GM19043 (cell line): ENCODE results near the gene ZFAND3.
"Not testable (repeated sequence)": the region's sequence is repeated elsewhere in the genome, so short reads cannot be mapped to it uniquely, and the experiment has no call there.

Experiments
- ATAC-seq: cut with Tn5 transposase; IDR thresholded peaks from one replicate; pipeline ENCODE4 v1.9.1; 2021; ENCODE audit warnings: low read depth; ENCODE audit not compliant: unreplicated experiment

Gene ZFAND3

DNA sequence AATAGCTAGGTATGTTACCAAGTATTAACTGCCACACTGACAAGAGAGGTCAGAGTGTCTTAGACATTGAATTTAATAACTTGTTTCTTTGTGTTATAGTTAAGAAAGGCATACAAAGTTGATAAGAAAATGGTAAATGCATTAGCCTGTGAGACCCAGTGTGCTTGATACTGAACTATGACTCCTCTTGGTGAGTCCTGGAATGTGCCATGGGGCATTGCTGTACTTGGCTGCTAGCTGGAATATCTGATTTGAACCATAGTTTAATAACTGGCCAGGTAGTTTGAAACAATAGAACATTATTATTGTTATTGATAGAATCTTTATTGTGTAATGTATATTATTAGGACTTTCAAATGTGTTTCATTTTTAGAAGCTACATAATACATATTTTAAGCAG, 70.0 kb downstream of the ZFAND3 start:
- no peak for ATAC-seq

DNA sequence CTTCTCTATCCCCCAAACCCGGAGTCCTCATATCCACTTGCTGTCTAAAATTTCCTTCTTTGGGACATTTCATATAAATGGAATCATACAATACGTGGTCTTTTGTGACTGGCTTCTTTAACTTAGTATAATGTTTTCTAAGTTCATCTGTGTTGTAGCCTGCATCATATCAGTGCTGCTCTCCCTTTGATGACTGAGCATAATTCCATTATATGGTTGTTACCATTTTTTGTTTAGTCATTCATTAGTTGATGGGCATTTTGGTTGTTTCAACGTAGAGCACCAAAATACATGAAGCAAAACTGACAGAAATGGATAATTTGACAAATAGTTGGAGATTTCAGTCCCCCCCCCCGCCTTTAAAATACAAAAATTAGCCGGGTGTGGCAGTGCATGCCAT, 71.5 kb downstream of the ZFAND3 start:
- no peak for ATAC-seq

DNA sequence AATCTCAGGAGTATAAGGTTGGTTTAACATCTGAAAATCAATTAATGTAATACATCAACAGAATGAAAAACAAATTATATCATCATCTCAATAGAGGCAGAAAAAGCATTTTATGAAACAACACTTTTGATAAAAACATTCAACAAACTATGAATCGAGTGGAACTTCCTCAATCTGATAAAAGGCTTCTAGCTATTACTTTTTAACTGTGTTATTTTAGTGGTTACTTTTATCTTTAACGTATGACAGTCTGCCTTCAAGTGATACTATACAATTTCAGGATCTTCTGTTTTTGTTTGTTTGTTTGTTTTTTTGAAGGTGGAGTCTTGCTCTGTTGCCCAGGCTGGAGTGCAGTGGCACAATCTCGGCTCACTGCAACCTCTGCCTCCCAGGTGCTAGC, 73.7 kb downstream of the ZFAND3 start:
- ATAC-seq: no peak

DNA sequence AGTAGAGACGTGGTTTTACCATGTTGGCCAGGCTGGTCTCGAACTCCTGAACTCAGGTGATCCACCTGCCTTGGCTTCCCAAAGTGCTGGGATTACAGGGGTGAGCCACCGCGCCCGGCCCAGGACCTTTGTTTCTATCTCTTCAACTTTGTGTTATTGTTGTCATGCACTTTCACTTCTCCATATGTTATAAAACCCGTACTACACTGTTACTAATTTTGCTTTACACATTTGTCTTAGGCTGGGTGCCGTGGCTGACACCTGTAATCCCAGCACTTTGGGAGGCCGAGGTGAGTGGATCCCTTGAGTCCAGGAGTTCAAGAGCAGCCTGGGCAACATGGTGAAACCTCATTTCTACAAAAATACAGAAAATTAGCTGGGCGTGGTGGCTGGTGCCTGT, 74.2 kb downstream of the ZFAND3 start:
- not testable (repeated sequence) for ATAC-seq

DNA sequence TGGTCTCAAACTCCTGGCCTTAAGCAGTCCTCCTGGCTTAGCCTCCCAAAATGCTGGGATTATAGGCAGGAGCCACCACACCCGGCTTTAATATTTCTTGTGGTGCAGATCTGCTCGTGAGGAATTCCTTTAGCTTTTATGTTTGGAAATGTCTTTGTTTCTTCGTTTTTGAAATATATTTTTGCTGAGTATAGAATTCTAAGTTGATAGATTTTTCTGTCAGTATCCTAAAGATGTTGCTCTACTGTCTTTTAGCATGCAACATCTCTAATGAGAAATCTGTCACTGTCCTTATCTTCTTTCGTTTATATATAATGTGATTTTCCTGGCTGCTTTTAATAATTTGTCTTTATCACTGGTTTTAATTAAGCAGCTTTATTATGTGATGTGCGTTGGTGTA, 75.1 kb downstream of the ZFAND3 start:
- no peak for ATAC-seq

DNA sequence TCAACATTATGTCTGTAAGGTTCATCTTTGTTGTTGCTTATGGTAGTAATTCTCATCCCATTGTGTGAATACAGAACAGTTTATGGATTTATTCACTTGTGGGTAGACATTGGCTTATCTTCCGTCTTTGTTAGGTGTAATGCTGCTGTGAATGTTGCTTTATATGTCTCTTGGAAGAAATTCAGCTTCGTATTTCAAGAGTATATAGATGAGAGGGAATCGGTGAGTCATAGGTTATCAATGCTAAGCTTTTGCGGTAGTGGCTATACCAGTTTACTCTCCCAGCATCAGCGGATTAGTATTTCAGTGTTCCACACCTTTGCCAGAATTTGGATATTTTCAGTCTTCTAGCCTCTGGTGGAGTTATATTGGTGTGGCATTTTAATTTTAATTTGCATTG, 77.8 kb downstream of the ZFAND3 start:
- no peak for ATAC-seq

DNA sequence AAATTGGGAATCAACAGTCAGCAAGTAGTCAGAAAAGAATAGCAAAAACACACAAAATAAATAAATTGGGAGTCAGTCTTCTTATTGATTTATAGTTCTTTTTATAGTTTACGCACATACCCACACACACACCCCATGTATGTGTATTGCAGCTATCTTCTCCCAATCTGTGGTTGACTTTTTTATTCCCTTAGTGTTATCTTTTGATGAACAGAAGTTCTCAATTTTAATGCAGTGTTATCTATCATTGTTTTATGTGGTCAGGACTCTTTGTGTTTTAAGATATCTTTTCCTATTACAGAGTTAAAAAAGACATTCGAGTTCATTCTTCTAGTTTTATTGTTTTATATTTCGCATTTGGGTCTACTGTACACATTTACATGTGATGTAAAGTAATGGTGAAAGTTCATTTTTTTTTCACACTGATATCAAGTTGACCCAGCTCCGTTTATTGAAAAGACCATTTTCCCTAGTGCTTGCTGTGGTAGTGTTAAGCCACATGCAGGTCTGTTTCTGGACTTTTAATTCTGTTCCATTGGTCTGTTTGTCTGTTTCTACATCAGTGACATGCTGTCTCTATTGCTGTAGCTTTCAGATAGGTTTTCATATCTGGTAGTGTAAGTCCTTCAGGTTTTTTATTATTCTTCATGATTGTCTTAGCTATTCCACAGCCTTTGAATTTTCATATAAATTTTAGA, 78.4 kb downstream of the ZFAND3 start:
- ATAC-seq: no peak

DNA sequence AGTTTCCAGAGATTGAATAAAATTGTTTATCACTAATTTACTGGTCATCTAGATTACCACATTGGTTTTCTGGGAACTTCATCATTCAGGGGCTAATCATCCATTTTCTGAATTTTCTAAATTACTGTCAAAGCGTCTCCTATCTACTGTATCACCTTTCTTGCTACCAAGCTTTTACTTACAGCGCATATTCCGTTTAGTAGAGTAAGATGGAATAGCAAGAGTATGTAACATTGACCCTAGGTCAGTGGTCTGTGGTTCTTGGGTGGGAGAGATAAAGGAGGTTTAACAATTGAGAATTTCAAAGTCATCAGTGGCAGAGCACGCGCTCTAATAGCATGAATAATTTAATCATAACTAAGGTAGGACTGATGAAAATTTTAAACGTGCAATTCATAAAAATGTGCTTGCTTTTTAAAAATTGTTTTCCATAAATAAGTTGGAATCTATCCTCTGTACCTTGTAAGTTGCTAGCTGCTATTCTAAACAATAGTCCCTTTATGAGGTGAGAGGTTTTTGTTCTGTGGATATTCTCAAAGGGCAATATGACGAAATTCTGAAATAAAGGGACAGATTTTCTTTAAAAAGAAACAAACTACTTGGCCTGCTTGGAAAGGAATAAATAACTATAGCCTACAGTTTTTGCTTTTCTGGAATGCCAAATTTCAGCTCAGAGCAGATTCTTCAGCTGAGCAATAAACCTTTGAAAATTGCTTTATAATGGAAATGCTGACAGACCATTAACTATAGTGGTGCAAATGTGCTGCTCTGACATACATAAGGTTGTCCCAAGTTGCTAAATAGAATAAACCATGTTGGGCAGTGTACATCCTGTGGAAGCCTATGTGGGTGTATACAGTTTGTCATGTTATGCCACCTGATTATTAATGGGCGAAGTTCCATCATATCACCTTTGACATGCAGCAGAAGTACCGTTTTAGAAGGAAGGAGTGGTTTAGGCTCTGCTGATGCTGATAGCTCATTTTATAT, 84.1 kb downstream of the ZFAND3 start:
- no peak for ATAC-seq

DNA sequence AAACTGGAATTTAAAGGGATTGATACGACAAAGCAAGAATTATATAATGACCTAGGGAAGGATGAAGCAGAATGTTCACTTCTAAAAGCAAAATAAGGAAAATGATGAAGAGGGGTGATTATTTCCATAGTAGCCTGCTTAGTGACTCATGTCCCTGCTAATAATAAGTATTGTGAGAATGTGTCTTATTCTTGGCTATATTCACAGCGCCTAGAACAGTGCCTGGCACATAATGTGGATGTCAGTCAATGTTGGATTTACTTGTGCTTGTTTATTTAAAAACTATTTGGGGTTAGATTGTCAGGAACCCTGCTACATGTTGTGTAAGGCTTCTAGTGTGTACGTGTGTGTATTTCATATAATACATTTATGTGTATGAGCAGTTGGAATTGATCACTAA, 85.1 kb downstream of the ZFAND3 start:
- ATAC-seq: no peak

DNA sequence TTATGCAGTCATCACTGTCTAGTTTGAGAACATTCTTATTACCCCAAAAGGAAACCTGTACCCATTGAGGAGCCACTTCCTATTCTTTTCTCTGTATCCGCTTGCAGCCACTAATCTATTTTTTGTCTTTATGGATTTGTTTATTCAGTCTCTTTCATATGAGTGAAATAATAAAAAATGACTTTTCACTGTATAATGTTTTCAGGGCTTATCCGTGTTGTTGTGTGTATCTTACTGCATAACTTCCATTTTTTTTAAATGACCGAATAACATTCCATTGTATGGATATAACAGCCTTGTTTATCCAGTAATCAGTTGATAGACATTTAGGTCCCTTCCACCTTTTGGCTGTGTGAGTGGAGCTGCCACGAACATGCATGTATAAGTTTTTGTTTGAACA, 86.6 kb downstream of the ZFAND3 start:
- no peak for ATAC-seq

DNA sequence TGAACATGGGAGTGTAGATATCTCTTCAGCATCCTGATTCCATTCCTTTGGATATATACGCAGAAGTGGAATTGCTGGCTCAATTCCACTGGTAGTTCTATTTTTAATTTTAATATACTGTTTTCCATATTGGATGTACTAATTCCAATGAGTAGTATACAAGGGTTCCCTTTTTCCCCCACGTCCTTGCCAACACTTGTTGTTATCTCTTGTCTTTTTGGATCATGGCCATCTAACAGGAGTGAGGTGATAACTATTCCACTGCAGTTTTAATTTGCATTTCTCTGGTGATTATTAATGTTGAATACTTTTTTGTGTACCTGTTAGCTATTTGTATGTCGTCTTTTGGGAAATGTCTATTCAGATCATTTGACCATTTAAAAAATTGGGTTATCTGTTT, 91.5 kb downstream of the ZFAND3 start:
- ATAC-seq: no peak

DNA sequence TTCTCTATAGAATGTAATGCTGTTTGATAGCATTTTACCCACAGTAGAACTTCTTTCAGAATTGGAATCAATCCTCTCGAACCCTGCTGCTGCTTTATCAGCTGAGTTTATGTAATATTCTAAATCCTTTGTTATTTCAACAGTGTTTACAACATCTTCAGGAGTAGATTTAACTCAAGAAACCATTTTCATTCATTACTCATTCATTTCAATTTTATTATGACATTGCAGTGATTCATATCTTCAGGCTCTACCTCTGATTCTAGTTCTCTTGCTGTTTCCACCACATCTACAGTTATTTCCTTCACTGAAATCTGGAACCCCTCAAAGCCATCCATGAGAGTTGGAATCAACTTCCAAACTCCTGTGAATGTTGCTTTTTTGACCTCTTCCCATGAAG, 93.7 kb downstream of the ZFAND3 start:
- ATAC-seq: no peak

DNA sequence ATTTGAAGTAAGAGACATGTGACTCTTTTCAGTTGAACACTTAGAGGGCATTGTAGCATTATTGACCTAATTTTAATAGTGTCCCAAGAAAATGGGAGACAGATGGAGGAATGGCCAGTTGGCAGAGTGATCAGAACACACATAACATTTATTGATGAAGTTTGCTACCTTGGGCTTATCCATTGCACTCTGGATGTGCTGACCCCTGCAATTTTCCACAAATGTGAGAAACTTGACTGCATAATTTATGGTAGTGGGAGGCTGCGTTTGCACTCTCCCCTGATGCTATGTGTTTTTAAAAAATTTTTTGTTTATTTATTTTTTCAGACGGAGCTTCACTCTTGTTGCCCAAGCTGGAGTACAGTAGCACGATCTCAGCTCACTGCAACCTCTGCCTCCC, 95.9 kb downstream of the ZFAND3 start:
- ATAC-seq: no peak

DNA sequence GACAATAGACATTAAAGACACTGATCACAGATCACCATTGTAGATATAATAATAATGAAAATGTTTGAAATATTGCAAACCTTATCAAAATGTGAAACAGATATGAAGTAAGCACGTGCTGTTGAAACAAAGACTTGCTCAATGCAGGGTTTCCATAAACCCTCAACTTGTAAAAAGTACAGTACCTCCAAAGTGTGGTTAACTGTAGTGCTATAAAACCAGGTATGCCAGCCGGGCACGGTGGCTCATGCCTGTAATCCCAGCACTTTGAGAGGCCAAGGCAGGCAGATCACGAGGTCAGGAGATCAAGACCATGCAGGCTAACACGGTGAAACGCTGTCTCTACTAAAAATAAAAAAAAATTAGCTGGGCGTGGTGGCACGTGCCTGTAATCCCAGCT, 96.6 kb downstream of the ZFAND3 start:
- no peak for ATAC-seq

DNA sequence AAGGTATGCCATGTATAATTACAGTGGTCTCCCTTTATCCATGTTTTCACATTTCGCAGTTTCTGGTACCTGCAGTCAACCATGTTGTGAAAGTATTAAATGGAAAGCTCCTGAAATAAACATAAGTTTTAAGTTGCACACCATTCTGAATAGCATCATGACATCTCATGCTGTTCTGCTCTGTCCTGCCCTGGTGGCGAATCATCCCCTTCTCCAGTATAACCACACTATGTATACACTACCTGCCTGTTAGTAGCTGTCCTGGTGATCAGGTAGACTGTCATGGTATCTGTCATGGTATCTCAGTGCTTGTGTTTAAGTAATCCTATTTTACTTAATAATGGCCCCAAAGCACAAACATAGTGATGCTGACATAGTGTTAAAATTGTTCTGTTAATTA, 97.1 kb downstream of the ZFAND3 start:
- no peak for ATAC-seq

DNA sequence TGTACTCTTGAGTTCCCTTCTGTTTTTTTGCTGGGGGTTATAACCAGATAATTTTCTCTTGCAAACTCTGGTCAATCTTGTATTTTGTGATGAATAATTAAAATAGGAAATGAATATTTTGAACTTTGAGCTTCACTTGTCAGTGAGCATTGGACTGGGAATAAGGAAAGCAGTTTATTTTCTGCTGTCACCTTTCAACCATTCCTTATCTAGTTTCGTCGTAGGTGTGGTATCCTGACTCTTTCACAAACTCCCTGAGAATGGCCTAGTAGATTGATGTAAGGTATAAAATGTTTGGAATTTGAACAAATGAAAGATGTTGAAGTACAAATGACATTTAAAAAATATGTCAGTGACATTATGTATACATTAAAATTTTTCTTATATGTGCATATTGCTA, 98.0 kb downstream of the ZFAND3 start:
- no peak for ATAC-seq

DNA sequence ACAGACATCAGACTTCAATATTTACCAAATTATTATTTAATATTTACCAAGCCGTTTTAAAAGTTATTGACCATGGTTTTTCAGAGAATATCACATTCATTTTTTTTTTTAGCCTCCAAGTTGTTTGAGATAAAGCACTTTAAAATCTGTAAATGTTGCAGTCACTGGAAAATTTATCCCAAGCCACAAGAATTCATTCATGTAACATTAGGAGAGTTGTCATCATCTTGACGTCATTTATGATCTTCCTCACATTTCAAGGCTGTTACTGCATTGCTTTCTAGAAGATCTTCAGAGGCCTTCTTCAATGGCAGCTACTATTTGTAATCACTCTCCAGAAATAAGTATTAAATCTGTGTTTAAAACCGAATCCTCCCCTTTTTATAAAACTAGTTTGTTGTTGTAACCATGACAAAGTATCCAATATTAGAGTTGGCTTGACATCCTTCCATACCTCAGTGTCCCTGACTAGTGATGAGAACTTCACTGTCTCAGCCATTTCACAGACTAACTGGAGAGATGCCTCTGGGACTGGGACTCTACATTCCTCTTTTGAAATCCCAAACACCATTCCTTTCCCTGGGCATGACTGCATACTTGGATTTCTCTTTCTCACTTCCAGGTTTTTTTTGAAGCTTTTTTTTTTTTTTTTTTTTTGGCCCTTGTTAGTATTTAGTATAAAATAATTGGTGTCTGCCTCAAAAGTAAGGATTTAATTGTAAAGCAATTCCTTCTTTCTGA, 100.1 kb downstream of the ZFAND3 start:
- ATAC-seq: no peak

DNA sequence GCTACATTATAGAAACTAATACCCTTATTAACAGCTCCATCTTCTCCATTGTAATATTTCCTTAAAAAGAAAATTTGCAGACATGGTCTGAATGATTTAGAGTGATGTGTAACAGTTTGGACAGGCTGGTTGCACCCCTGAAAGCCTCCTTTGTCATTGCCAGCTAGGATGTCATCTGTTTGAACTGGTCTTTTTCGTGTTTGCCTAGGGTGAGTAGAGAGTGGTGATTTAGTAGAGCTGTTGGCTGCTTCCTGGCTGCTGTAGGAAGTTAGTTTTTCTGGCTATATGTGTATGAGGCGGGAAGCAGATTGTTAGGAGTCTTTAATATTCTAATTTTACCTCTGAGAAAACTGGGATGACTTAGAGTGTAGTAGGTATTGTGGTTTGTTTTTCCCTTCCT, 101.1 kb downstream of the ZFAND3 start:
- no peak for ATAC-seq

DNA sequence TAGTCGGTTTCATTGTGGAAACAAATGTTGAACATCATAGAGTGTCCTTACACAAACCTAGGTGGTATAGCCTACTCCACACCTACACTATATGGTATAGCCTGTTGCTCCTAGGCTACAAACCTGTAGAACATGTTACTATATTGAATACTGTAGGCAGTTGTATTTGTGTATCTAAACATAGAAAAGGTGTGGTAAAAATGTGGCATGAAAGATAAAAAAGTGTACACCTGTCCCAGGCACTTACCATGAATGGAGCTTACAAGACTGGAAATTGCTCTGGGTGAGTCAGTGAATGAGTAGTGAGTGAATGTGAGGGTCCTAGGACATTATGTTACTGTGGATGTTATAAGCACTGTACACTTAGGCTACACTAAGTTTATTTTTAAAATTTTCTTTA, 103.0 kb downstream of the ZFAND3 start:
- no peak for ATAC-seq

DNA sequence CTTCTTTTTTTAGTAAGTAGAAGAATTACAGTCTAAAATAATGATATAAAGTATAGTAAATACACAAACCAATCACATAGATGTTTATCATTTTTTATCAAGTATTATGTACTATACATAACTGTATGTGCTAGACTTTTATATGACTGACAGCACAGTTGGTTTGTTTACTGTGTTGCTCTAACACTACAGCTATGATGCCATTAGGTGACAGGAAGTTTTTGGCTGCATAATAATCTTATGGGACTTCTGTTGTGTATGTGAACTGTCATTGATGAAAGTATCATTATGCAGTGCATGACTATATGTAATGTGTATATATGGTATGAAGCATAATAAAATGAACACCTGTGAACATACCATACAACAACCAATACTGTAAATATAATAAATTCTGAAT, 104.0 kb downstream of the ZFAND3 start:
- ATAC-seq: no peak

DNA sequence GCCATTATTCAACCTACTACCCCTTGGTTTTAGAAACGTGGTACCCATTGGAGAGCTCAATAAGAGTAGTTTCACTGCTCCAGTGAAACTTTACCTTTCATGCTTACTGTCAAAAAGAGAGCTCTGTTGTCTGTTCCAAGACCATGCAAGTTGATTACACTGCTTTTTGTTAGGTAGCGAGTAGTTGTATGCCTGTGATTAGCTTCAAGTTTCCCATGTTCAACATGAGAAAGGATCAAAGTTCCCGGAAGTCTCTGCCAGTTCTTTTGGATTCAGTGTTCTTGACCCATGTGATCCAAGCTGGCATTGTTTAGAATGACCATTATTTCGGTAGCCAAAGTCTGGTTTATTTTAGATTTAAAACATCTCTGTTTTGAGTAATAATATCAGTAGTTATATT, 107.1 kb downstream of the ZFAND3 start:
- ATAC-seq: no peak
